ENCODE measurements around the gene SMARCD2. TPM values are rescaled to one million over a fixed set of nuclear protein-coding genes. Genes with fewer than 3 reads are reported as not detected.

The SMARCD2 gene
- polyA plus RNA-seq, 1 experiment: 48.8 TPM

DNA sequence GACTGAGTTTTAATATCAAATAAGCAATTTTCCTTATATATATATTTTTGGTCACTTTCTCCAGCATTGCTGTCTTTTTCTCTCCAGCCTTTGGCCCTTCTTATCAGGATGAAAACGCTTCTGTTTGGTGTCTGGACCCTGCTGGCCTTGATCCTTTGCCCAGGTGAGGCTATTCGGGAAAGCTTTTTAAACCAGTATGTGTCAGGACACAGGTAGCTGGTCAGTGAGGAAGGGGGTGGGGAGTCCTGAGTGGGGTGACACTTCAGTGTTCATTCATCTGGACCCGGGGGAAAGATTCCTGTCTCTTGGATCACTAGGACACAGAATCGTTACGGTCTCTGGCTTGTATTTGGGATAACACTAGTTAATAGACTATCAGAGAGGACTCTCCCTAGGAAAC lies 12.2 kb upstream of the SMARCD2 start:
- ChIA-PET CTCF (interaction anchor here (2.8 kb wide), 1 partner anchor 11 kb away, joined by 14 read pairs; no protein-coding TSS in a partner anchor), POLR2A (no interaction called here)
- Histone ChIP-seq H3K27ac (ENCODE audit: low read depth, low read length) (no peak overlapping the region), H3K27me3 (ENCODE audit: control insufficient read depth, insufficient read depth, low read length) (peaks cover 20% of the 10 kb centered on the region), H3K9me3 (ENCODE audit: control insufficient read depth, insufficient read depth, low read length) (peaks cover under 1% of the 10 kb centered on the region; the same call in 1 of the 2 replicates), H3K4me3 (ENCODE audit: low read depth, low read length) (no peak overlapping the region)
- TF ChIP-seq, protein P1, sequence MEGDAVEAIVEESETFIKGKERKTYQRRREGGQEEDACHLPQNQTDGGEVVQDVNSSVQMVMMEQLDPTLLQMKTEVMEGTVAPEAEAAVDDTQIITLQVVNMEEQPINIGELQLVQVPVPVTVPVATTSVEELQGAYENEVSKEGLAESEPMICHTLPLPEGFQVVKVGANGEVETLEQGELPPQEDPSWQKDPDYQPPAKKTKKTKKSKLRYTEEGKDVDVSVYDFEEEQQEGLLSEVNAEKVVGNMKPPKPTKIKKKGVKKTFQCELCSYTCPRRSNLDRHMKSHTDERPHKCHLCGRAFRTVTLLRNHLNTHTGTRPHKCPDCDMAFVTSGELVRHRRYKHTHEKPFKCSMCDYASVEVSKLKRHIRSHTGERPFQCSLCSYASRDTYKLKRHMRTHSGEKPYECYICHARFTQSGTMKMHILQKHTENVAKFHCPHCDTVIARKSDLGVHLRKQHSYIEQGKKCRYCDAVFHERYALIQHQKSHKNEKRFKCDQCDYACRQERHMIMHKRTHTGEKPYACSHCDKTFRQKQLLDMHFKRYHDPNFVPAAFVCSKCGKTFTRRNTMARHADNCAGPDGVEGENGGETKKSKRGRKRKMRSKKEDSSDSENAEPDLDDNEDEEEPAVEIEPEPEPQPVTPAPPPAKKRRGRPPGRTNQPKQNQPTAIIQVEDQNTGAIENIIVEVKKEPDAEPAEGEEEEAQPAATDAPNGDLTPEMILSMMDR (IDR thresholded peaks at IDR 0.05; ENCODE audit: low read depth, low read length): no peak
- no peak for DNase-seq (ENCODE audit: low read depth, low spot score)

DNA sequence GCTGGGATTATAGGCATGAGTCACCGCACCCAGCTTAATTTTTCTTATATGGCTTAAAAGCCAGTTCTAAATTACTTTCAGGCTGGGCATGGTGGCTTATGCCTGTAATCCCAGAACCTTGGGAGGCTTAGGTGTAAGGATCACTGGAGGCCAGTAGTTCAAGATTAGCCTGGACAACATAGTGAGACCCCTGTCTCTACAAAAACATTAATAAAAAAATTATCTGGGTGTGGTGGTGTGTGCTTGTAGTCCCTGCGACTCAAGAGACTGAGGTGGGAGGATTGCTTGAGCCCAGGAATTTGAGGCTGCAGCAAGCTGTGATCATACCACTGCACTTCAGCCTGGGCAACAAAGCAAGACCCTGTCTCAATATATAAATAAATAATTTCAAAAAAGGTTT lies 10.8 kb upstream of the SMARCD2 start:
- peaks cover 15% of the 10 kb centered on the region for H3K9me3 ChIP-seq (ENCODE audit: control insufficient read depth, insufficient read depth, low read length)
- no peak for DNase-seq (ENCODE audit: low read depth, low spot score)
- TF ChIP-seq, protein P1 (IDR thresholded peaks at IDR 0.05; ENCODE audit: low read depth, low read length): no peak
- ChIA-PET POLR2A (no interaction called here), CTCF (interaction anchor here (1.2 kb wide), 1 partner anchor 12 kb away, joined by 3 read pairs; no protein-coding TSS in a partner anchor)
- H3K27me3 ChIP-seq (ENCODE audit: control insufficient read depth, insufficient read depth, low read length): peaks cover 21% of the 10 kb centered on the region
- no peak overlapping the region for H3K4me3 ChIP-seq (ENCODE audit: low read depth, low read length)
- no peak overlapping the region for H3K27ac ChIP-seq (ENCODE audit: low read depth, low read length)

DNA sequence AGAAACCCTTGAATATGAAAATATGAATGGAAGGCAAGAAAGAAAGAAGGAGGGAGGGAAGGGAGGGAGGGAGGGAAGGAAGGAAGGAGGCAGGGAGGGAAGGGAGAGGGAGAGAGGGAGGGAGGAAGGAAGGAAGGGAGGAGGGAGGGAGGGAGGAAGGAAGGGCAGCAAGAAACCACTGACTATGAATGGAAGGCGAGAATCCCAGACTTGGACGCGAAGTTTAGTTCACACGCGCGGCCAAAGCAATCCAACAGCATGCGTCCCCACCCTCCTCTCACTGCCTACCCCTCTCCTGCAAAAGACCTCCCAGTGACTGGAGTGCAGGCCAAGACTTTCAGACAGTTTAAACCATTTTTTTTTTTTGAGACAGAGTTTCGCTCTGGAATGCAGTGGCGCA lies 7.9 kb upstream of the SMARCD2 start:
- DNase-seq (ENCODE audit: low read depth, low spot score): no peak
- Histone ChIP-seq H3K27me3 (ENCODE audit: control insufficient read depth, insufficient read depth, low read length) (peaks cover 18% of the 10 kb centered on the region), H3K9me3 (ENCODE audit: control insufficient read depth, insufficient read depth, low read length) (peaks cover 15% of the 10 kb centered on the region), H3K4me3 (ENCODE audit: low read depth, low read length) (no peak overlapping the region), H3K27ac (ENCODE audit: low read depth, low read length) (no peak overlapping the region)
- TF ChIP-seq, protein P1 (IDR thresholded peaks at IDR 0.05; ENCODE audit: low read depth, low read length): no peak
- ChIA-PET CTCF (interaction anchor here (0.7 kb wide), 1 partner anchor 425 kb away, joined by 7 read pairs; no protein-coding TSS in a partner anchor), POLR2A (interaction anchor here (0.7 kb wide), 2 partner anchors 75 to 571 kb away, joined by 4 to 7 read pairs; no protein-coding TSS in a partner anchor)

DNA sequence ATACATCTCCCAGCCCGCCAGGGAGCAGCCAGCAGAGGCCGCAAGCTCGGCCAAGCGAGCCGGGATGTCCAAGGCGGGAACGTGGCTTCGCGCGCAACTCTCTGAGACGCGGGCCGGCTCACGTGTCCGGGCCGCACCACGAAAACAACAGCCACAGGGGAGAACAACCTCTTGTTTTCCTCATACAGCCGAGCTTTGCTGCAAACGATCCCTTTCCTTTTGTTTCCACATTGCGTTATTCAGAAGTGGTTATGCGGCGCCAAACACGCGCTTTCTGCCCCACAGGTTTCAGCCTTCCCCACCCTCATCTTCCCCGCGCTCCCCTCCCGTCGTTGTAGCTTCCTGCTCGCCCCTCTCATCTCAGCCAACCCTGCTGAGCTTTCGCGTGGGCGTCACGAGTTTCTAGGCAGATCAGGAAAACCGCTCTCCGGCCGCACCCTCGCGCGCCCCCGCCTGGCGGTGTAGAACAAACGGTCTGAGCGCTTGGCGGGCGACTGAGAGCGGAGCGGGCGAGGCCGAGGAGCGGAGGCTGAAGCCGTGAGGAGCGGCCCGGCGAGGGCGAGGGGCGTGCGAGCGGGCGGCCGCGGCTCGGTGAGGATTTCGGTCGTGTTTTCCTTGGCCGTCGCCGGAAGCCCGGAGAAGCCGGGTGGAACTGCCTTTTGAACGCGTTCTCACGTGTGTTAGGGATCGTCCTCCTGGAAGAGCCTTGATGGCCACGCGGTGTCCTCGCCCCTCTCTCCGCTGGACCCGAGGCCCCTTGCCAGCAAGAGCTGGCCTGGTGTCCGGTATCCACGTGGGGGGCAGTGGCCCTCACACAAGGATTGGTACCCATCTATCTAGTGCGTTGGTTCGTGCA lies 6.6 kb upstream of the SMARCD2 start:
- ChIA-PET POLR2A (no interaction called here), CTCF (interaction anchor here (0.5 to 1.0 kb wide), 8 partner anchors 11 to 296 kb away, joined by 3 to 10 read pairs (median 6); partner anchors contain the start of gene GH1)
- H3K4me3 ChIP-seq (ENCODE audit: low read depth, low read length): peak overlapping the region; percentile 43
- TF ChIP-seq, protein P1 (IDR thresholded peaks at IDR 0.05; ENCODE audit: low read depth, low read length): peak; percentile 46
- peak; percentile 37 for DNase-seq (ENCODE audit: low read depth, low spot score)
- H3K27me3 ChIP-seq (ENCODE audit: control insufficient read depth, insufficient read depth, low read length): peaks cover 16% of the 10 kb centered on the region
- H3K27ac ChIP-seq (ENCODE audit: low read depth, low read length): no peak overlapping the region
- peaks cover 15% of the 10 kb centered on the region for H3K9me3 ChIP-seq (ENCODE audit: control insufficient read depth, insufficient read depth, low read length)
